Measurements from ENCODE around the gene FABP3. TPM values are rescaled to one million over a fixed set of nuclear protein-coding genes. Genes with fewer than 3 reads are reported as not detected.

FABP3 gene
- total and polyA plus RNA-seq, 10 of the 15 experiments (the other 5 are each of a cell fraction or from before 2014, with no cell fraction given): 0.36 to 1.2 (median 0.67) TPM; not detected in 2

DNA sequence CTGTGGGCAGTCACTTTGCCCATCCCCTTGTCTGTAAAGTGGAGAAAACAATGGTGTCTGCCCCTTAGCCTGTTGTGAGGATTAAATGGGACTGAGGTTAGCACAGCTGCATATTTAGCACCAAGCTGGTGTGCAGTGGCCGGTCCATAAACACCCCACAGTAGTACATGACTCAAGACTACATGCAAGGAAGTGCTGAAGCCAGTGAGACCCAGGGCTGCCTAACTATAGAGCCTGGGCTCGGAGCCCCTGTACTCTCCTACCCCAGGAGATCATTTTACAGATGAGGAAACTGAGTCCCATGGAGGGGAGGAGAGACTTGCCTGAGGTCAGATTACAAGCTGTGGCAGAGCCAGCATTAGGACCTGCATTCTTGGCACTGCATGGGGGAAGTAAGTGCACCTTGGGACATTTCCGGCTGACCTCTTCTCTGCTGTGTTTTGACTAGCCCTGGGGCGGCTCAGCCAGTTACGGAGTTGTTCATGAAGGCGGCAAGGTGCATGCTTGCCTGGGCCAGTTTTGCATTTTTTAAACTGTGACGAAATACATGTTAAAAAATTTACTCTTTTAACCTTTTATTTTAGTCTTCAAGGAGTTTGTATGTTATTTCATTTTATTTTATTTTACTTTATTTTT lies 43.3 kb upstream of the FABP3 start:
- intact Hi-C loops (cut with micrococcal nuclease; ENCODE audit: unreplicated experiment): no loop called here
- Histone ChIP-seq H3K27me3 (replicated peaks in 1 of 2; ENCODE audit: control insufficient read depth in 2 of 2, insufficient read depth in 2 of 2, low read length in 1 of 2) (peaks cover 2 to 10% of the 10 kb centered on the region in 2 experiments; a peak in 3 of 4 replicates), H3K9me3 (replicated peaks; ENCODE audit: control insufficient read depth, insufficient read depth, low read length) (no peaks in the 10 kb centered on the region), H3K36me3 (ENCODE audit: control insufficient read depth in 2 of 2, insufficient read depth in 2 of 2, low read length in 1 of 2) (no peaks in the 10 kb centered on the region), H3K27ac (ENCODE audit: control insufficient read depth, insufficient read depth) (no peak overlapping the region), H3K4me2 (ENCODE audit: control insufficient read depth, insufficient read depth) (no peak overlapping the region), H3K9ac (ENCODE audit: control insufficient read depth, insufficient read depth, low read length) (no peak overlapping the region), H4K20me1 (ENCODE audit: control insufficient read depth, insufficient read depth) (no peaks in the 10 kb centered on the region), H3K4me1 (ENCODE audit: control insufficient read depth, insufficient read depth, low read length) (0 out of 2 replicates have a peak, but pooled peaks cover 2% of the 10 kb centered on the region), H3K79me2 (ENCODE audit: control insufficient read depth, insufficient read depth, low read length) (no peaks in the 10 kb centered on the region), H3K4me3 (no peak overlapping the region), H2AFZ (ENCODE audit: control insufficient read depth, low read depth, low read length) (no peak overlapping the region)
- ATAC-seq (no peak), DNase-seq (ENCODE audit: low read depth, low spot score) (no peak), FAIRE-seq (no peak)
- ChIA-PET CTCF (interaction anchor here (10.6 kb wide), 1 partner anchor 20 kb away, joined by 204 read pairs; no protein-coding TSS in a partner anchor), RAD21 (ENCODE audit: unreplicated experiment) (no interaction called here), SMC1A (ENCODE audit: uncharacterized antibody, unreplicated experiment) (interaction anchor here (9.5 kb wide), 1 partner anchor 23 kb away, joined by 132 read pairs; no protein-coding TSS in a partner anchor), POLR2A (no interaction called here)
- WGBS (ENCODE audit: insufficient coverage, insufficient replicate concordance, low lambda C conversion rate, missing lambda C conversion rate): 67% methylated on average over 7 of the region's 7 CpGs
- in situ Hi-C loops (cut with MboI): no loop called here
- TF ChIP-seq, protein P1, sequence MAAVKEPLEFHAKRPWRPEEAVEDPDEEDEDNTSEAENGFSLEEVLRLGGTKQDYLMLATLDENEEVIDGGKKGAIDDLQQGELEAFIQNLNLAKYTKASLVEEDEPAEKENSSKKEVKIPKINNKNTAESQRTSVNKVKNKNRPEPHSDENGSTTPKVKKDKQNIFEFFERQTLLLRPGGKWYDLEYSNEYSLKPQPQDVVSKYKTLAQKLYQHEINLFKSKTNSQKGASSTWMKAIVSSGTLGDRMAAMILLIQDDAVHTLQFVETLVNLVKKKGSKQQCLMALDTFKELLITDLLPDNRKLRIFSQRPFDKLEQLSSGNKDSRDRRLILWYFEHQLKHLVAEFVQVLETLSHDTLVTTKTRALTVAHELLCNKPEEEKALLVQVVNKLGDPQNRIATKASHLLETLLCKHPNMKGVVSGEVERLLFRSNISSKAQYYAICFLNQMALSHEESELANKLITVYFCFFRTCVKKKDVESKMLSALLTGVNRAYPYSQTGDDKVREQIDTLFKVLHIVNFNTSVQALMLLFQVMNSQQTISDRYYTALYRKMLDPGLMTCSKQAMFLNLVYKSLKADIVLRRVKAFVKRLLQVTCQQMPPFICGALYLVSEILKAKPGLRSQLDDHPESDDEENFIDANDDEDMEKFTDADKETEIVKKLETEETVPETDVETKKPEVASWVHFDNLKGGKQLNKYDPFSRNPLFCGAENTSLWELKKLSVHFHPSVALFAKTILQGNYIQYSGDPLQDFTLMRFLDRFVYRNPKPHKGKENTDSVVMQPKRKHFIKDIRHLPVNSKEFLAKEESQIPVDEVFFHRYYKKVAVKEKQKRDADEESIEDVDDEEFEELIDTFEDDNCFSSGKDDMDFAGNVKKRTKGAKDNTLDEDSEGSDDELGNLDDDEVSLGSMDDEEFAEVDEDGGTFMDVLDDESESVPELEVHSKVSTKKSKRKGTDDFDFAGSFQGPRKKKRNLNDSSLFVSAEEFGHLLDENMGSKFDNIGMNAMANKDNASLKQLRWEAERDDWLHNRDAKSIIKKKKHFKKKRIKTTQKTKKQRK (IDR thresholded peaks at IDR 0.05; ENCODE audit: low read depth, low read length): no peak
- no peak for TF ChIP-seq JUNB (IDR thresholded peaks at IDR 0.05)
- no peak for TF ChIP-seq KAT2A (conservative IDR thresholded peaks at IDR 0.05; ENCODE audit: control insufficient read depth, low read depth, low read length)
- TF ChIP-seq MYB (IDR thresholded peaks at IDR 0.05; ENCODE audit: borderline replicate concordance, low read depth, low read length): no peak
- BruUV-seq (replicated peaks): no TSS peak

Data from GM12878 (cell line).